ENCODE results near the gene TNRC18. TPM values are rescaled to one million over a fixed set of nuclear protein-coding genes. Genes with fewer than 3 reads are reported as not detected.

Gene TNRC18
- total RNA-seq, 6 experiments from 2014 or later = 70.6 to 87.1 (median 79.9) TPM

DNA sequence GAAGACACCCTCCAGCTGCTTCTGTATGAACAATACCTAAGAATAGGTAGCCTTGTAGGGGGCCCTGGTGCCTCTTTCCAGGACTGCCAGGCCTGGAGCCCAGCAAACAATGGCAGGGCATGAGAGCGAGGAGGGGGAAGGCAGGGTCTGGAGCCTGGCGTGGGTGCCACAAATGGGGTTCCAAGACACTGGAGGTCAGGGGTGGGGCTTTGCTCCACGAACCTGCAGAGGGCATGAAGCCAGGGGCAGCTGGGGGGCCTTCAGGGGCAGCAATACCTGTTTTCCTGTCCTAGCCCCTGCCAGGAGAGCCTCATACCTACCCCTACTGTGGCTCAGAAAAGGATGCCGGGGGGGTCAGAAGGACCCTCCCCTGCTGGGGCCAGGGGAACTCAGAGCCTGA is 79.3 kb downstream of the TNRC18 start:
- H3K9me3 Mint-ChIP-seq = no peaks in the 10 kb centered on the region
- no peaks in the 10 kb centered on the region for H3K4me1 Mint-ChIP-seq (ENCODE audit: low read depth)
- no peak overlapping the region for H3K4me3 Mint-ChIP-seq
- TF ChIP-seq, protein P1, sequence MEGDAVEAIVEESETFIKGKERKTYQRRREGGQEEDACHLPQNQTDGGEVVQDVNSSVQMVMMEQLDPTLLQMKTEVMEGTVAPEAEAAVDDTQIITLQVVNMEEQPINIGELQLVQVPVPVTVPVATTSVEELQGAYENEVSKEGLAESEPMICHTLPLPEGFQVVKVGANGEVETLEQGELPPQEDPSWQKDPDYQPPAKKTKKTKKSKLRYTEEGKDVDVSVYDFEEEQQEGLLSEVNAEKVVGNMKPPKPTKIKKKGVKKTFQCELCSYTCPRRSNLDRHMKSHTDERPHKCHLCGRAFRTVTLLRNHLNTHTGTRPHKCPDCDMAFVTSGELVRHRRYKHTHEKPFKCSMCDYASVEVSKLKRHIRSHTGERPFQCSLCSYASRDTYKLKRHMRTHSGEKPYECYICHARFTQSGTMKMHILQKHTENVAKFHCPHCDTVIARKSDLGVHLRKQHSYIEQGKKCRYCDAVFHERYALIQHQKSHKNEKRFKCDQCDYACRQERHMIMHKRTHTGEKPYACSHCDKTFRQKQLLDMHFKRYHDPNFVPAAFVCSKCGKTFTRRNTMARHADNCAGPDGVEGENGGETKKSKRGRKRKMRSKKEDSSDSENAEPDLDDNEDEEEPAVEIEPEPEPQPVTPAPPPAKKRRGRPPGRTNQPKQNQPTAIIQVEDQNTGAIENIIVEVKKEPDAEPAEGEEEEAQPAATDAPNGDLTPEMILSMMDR (IDR thresholded peaks at IDR 0.05) = no peak
- H3K36me3 Mint-ChIP-seq (ENCODE audit: low read depth) = peaks cover 31% of the 10 kb centered on the region
- H3K27ac Mint-ChIP-seq = no peak overlapping the region
- DNase-seq = no peak
- peaks cover 3% of the 10 kb centered on the region for H3K27me3 Mint-ChIP-seq (ENCODE audit: insufficient read depth)

DNA sequence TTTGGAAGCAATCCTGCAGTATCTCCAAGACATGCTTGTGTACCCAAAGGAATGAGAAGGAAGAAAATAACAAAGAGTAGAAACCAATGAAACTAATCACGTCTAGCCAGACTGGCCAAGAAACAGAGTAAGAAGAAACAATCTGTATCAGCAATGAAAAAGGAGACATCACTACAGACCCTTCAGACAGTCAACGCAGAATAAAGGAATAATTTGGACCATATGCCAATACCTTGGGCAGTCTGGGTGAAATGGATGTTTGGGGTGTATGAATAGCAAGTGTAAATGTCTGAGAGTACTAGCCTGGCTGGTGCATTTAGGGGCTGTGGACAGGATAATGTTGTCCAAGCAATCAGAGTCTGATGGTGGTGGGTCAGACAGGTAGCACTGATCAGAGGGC is 79.8 kb downstream of the TNRC18 start:
- Mint-ChIP-seq H3K27ac (no peak overlapping the region), H3K27me3 (ENCODE audit: insufficient read depth) (peaks cover 3% of the 10 kb centered on the region), H3K4me3 (no peak overlapping the region), H3K4me1 (ENCODE audit: low read depth) (no peaks in the 10 kb centered on the region), H3K9me3 (no peaks in the 10 kb centered on the region), H3K36me3 (ENCODE audit: low read depth) (peaks cover 31% of the 10 kb centered on the region)
- no peak for DNase-seq
- TF ChIP-seq, protein P1 (IDR thresholded peaks at IDR 0.05) = no peak

DNA sequence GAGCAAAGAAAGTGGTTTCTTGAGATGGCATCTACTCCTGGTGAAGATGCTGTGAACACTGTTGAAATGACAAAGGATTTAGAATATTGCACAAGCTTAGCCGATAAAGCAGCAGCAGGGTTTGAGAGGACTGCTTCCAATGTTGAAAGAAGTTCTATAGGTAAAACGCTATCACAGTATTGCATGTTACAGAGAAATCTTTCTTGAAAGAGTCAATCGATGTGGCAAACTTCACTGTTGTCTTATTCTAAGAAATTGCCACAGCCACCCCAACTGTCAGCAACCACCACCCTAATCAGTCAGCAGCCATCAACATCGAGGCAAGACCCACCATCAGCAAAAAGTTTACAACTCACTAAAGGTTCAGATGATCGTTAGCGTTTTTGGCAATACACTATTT is 81.0 kb downstream of the TNRC18 start:
- no peak for DNase-seq
- no peaks in the 10 kb centered on the region for H3K9me3 Mint-ChIP-seq
- TF ChIP-seq, protein P1 (IDR thresholded peaks at IDR 0.05) = no peak
- H3K4me1 Mint-ChIP-seq (ENCODE audit: low read depth) = no peaks in the 10 kb centered on the region
- H3K36me3 Mint-ChIP-seq (ENCODE audit: low read depth) = peaks cover 31% of the 10 kb centered on the region
- H3K4me3 Mint-ChIP-seq = no peak overlapping the region
- H3K27me3 Mint-ChIP-seq (ENCODE audit: insufficient read depth) = peaks cover 3% of the 10 kb centered on the region
- H3K27ac Mint-ChIP-seq = no peak overlapping the region; the same call in 1 of the 2 replicates

DNA sequence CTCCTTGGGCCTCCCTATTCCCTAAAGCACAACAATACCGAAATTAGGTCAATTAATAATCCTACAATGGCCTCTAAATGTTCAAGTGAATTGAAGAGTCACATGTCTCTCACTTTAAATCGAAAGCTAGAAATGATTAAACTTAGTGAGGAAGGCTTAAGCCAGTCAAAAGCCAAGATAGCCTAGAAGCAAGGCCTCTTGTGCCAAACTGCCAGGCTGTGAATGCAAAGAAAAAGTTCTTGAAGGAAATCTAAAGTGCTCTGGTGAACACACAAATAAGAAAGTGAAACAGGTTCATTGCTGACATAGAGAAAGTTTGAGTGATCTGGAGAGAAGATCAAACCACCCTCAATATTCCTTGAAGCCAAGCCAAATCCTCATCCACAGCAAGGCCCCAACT is 83.7 kb downstream of the TNRC18 start:
- H3K27ac Mint-ChIP-seq = no peak overlapping the region
- H3K4me1 Mint-ChIP-seq (ENCODE audit: low read depth) = no peaks in the 10 kb centered on the region
- H3K36me3 Mint-ChIP-seq (ENCODE audit: low read depth) = peaks cover 44% of the 10 kb centered on the region
- H3K9me3 Mint-ChIP-seq = no peaks in the 10 kb centered on the region
- TF ChIP-seq, protein P1 (IDR thresholded peaks at IDR 0.05) = no peak
- no peak for DNase-seq
- no peak overlapping the region for H3K4me3 Mint-ChIP-seq
- H3K27me3 Mint-ChIP-seq (ENCODE audit: insufficient read depth) = peaks cover 7% of the 10 kb centered on the region

DNA sequence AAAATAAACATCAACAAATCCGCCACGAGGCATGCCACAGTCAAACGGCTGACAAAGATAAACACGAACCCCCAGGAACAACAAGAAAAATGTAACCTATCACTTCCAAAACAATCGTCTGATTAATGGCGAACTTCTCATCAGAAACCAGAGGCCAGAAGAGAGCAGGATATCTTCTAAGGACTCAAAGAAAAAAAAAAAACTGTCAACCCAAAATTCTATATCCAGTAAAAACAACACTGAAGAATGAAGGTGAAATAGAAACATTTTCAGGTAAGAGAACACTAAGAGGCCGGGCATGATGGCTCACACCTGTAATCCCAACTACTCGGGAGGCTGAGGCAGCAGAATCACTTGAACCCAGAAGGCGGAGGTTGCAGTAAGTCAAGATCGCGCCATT is 86.6 kb downstream of the TNRC18 start:
- Mint-ChIP-seq H3K4me1 (ENCODE audit: low read depth) (no peaks in the 10 kb centered on the region), H3K27ac (peak overlapping the region; percentile 11; the same call in 1 of the 2 replicates), H3K36me3 (ENCODE audit: low read depth) (peaks cover 34% of the 10 kb centered on the region), H3K4me3 (no peak overlapping the region), H3K27me3 (ENCODE audit: insufficient read depth) (peaks cover 5% of the 10 kb centered on the region), H3K9me3 (no peaks in the 10 kb centered on the region)
- TF ChIP-seq, protein P1 (IDR thresholded peaks at IDR 0.05) = no peak
- DNase-seq = no peak

DNA sequence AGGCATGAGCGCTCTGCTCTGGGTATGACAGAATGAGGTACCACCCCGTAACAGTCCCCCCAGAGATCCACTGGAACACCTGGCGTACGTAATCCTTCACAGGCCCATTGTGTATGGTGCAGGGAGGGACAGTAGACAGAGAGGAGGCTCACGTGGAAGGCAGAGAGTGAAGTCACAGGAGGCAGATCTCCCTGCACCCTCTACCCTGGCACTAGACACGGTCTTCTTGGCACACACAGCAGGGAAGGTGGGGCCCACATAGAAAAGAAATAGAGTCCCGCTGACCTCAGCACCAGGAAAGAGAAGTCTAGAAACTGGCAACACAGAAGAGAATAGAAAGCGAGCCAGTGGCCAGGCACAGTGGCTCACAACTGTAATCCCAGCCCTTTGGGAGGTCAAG is 89.0 kb downstream of the TNRC18 start:
- TF ChIP-seq, protein P1 (IDR thresholded peaks at IDR 0.05) = no peak
- Mint-ChIP-seq H3K4me3 (no peak overlapping the region), H3K27me3 (ENCODE audit: insufficient read depth) (peaks cover 6% of the 10 kb centered on the region), H3K36me3 (ENCODE audit: low read depth) (peaks cover 29% of the 10 kb centered on the region), H3K27ac (no peak overlapping the region), H3K9me3 (no peaks in the 10 kb centered on the region), H3K4me1 (ENCODE audit: low read depth) (no peaks in the 10 kb centered on the region)
- no peak for DNase-seq

All from HFFc6 (cell line).